Stimulated activated CD8-positive, alpha-beta memory T cell treated with anti-CD3 and anti-CD28 coated beads, Interleukin-4, amount 100 ng/mL, for 24 hours (primary cell): ENCODE data around the gene RAB3IP.
"Not testable (repeated sequence)": the region's sequence is repeated elsewhere in the genome, so short reads cannot be mapped to it uniquely, and the experiment has no call there.

ENCODE experiments used
- DNase-seq: peaks from one replicate; pipeline ENCODE4 v3.0.0-alpha.2; 2020; ENCODE audit warnings: low read depth

RAB3IP gene

DNA sequence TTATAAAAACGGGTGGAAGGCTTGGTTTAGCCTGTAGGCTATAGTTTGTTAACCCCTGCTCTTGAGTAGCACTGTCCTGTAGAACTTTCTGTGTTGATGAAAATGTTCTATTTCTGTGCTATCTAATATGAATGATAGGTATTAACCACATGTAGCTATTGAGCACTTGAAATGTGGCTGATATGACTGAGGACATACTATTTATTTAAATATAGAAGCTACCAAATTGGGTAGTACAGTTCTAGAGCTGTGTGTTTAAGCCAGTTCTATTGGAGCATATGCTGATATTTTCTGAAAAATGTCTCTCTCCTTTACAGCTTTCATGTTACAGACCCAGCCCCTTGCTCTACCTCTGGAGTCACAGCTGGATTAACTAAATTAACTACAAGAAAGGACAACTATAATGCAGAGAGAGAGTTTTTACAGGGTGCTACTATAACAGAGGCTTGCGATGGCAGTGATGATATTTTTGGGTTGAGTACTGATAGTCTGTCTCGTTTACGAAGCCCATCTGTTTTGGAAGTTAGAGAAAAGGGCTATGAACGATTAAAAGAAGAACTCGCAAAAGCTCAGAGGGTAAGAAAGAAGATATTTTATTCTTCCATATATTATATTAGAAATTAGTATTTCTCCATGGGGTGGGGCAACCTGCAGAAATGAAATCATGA is 17.6 kb downstream of the RAB3IP start:
- no peak for DNase-seq

DNA sequence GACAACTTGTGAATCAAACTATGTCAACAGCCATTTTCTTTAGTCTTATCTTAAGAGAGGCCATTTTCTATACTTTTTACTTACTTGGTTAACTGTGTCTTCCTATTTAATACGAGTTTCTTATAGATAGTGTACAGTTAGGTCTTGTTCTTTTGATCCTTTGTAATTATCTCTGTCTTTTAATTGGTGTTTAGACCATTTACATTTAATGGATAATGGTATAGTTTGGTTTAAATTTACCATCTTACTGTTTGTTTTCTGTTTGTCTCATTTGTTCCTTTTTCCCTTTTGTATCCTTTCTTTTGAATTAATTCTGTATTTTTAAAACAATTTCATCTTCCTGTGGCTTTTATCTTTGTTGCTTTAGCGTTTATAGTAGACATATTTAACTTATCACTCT is 19.4 kb downstream of the RAB3IP start:
- no peak for DNase-seq

DNA sequence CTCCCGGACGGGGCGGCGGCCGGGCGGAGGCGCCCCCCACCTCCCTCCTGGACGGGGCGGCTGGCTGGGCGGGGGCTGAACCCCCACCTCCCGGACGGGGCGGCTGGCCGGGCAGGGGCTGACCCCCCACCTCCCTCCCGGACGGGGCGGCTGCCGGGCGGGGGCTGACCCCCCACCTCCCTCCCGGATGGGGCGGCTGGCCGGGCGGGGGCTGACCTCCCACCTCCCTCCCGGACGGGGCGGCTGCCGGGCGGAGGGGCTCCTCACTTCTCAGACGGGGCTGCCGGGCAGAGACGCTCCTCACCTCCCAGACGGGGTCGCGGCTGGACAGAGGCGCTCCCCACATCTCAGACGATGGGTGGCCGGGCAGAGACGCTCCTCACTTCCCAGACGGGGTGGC is 20.9 kb downstream of the RAB3IP start:
- DNase-seq: not testable (repeated sequence)

DNA sequence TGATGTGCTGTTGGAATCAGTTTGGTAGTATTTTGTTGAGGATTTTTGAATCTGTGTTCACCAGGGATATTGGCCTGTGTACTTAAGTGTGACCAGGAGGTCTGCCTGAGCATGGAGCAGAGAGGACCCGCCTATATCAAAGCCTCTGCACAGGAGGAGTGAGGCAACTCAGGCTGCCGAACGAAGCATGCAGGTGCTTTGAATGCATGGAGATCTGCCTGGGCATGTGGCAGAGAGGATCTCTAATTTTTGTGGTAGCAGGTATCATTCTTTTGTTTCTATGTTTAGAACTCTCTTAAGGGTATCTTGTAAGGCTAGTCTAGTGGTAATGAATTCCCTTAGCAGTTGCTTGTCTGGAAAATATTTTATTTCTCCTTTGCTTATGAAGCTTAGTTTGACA is 26.9 kb downstream of the RAB3IP start:
- no peak for DNase-seq

DNA sequence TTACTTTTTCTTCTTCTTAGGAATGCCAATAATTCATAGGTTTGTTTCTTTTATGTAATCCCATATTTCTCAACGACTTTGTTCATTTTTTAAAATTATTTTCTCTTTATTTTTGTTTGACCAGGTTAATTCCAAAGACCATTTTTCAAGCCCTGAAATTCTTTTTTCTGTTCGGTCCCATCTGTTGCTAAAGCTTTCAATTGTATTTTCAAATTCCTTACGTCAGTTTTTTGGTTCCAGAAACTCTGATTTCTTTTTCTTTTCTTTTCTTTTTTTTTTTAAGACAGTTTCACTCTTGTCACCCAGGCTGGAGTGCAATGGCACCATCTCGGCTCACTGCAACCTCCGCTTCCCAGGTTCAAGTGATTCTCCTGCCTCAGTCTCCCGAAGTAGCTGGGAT is 27.6 kb downstream of the RAB3IP start:
- DNase-seq: no peak

DNA sequence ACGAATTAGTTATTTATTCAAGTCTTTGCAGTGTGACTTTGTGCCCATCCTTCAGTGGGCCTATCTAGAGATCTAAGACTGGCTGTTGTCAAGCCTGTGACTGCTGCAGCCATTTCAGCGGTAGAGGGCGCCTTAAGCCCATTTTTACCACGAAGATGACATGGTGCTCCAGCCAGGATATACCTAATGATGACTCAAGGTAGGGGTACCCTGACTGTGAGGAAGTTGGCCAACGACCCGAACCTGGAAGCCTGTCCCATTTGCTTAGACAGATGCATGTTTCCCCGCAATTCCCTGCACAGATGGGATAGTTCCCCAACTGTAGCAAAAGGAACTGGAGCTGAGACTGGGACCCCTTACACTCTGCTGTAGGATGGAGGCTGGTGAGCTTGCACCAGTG is 41.3 kb downstream of the RAB3IP start:
- no peak for DNase-seq

DNA sequence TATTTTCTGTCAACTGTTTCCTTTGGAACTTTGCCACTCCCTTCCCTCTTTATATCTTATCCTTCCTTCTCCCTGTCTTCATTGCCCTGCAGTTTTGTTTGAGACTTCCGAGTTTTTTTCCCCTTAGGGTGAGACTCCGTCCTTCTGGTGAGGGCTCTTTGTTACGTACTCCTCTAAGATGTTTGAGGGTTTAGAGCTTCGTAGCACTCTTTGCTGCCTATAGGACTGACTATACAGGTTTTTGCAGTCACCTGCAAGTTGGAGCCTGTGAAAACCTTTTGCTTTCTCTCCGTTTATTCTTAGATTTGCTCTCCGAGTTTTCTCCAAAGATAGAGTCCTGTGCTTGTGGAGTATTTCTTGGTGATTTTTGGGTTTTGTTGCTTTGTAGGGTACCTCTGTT is 44.7 kb downstream of the RAB3IP start:
- DNase-seq: no peak

DNA sequence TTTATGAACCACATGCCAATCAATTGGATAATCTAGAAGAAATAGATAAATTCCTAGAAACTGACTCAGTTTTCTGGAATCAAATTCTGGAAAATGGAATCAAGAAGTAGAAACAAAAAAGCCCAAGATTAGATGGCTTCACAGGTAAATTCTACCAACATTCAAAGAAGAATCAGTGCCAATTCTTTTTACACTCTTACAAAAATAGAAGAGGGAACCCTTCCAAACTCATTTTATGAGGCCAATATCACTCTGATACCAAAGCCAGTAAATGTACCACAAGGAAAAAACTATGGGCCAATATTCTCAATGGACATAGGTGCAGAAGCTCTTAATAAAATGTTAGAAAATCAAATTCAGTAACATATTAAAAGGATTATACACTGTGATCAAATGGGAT is 50.7 kb downstream of the RAB3IP start:
- no peak for DNase-seq

DNA sequence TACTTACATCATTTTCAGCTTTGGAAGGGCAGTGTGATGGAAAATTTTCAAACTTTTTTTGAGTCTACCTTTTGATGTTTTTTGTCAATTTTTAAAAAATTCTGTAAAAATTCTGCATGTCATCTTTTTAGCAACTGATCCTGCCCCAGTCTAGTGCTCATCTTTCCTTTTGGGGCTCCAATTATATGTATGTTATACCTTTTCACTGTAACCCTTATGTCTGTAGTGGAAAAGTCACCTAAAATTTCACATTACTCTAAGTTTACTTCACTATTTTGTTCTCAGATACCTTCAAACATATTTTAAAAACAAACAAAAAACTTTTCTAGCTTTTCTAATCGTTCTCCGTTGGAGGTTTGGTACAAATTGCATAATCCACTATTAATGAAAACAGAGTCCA is 53.9 kb downstream of the RAB3IP start:
- DNase-seq: no peak

DNA sequence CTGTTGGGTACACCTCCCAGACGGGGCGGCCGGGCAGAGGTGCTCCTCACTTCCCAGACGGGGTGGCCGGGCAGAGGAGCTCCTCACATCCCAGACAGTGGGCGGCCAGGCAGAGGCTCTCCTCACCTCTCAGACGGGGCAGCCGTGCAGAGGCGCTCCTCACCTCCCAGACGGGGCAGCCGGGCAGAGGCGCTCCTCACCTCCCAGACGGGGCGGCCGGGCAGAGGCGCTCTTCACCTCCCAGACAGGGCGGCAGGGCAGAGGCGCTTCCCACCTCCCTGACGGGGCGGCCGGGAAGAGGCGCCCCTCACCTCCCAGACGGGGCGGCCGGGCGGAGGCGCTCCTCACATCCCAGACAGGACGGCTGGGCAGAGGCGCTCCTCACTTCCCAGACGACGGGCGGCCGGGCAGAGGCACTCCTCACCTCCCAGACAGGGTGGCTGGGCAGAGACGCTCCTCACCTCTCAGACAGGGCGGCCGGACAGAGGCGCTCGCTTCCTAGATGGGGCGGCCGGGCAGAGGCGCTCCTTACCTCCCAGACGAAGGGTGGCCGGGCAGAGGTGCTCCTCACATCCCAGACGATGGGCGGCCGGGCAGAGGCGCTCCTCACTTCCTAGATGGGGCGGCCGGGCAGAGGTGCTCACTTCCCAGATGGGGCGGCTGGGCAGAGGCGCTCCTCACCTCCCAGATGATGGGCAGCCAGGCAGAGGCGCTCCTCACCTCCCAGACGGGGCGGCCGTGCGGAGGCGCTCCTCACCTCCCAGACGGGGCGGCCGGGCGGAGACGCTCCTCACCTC is 68.6 kb downstream of the RAB3IP start:
- DNase-seq: not testable (repeated sequence)

DNA sequence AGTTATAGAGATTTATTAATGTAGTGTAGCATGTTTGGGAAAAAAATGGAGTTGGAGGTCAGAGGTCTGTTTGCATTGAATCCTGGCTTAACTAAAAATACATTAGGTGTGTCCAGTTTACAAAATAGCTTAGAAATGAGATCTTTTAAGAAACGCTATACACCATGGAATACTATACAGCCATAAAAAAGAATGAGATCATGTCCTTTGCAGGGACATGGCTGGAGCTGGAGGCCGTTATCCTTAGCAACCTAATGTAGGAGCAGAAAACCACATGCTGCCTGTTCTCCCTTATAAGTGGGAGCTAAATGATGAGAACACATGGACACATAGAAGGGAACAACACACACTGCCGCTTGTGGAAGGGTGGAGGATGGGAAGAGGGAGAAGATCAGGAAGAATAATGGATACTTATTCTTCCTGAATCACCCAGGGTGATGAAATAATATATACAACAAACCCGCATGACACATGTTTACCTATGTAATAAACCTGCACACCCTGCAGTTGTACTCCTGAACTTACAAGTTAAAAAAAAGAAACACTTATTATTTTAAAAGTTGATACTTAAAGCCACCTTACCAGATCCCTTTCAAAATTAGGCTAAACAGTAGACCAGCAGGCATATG is 72.3 kb downstream of the RAB3IP start:
- DNase-seq: no peak

DNA sequence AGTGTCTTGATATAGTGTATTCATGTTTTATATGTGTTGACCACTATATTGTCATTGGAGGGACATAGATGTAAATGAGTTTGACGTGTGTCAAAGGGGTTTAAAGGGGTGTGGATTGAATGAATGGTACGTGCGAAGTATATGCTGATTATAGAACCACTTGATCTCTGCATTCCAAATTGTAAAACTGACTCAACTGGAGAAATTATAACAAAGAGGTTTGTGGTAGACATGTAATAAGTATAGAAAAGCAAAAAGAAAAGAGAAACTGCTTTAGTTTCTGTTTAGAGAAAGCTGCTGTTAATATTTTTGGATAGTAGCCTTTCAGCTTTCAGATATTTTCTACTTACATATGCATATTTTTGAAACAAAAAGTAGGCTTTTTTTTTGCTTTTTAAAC is 77.4 kb downstream of the RAB3IP start:
- DNase-seq: no peak

DNA sequence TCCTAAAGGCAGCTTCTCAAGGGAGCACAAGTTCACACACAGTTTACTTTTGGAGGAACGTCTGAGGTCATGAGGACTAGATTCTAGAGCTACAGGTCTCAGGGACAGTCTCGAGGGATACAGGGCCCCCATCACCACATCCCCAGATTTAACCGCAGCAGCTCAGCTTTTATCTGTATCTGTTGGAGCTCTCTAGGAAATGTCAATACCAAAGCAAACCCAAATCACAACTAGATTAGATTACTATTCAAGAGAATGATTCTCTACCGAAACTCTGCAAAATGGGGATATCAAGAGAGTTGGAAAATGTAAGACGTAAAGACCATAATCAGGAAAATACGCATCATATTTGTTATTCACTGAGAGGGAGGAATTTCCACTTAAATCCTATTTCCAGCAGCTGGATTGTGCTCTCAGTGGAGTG is 82.4 kb downstream of the RAB3IP start:
- no peak for DNase-seq

DNA sequence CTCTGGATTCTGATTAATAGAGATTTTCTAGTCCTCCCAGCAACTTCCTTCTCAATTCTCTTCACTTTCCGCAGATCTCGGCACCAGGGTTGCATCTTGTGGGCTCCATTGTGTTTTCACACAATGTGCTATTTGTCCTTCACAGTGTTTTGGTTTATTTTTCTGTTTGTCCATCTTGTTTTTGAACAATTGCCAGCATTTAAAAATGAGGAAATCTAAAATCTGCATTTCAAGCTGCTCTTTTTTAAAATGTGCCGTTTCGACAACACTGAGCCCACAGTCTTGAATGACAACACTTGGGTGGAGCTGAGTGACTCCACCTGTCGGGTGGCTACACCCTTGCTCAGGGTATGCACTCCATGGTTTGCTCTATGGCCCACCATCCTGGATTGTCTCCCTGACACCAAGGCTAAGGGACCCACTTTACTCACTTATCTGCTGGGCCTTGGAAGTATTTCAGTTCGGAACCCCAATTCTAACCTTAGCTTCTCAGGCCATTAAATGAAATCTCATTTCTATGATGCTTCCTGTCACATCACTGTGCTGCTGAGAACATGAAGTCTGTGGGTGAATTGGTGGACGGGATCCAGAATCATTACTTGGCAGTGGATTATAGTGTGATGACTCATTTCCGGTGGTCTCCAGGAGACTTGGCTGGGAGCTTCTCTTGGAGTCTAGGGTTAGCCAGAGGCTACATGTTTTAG is 82.9 kb downstream of the RAB3IP start:
- DNase-seq: no peak

DNA sequence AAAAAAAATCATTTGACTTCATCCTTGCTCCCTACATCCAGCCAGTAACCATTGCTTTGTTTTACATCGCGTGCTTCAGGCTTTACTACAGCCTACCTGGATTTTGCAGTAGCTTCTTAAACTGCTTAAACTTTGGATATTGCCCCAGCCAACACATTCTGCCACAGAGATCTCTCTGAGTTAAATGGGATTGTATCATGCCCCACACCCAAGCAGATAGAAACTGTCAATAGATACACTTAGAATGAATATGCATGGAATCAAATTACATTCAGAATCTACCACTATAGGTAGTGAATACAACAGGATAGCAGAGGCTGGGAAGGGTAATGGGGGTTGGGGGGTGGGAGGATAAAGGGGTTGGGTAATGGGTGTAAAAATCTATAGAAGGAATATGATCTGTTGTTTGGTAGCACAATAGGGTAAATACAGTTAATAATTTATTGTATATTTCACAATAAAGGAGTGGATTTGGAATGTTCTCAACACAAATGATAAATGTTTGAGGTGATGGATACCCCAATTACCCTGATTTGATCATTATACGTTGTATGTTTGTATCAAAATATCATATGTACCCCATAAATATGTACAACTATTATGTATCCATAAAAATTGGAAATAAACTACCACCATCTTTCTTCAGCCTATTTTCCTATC is 83.7 kb downstream of the RAB3IP start:
- no peak for DNase-seq

DNA sequence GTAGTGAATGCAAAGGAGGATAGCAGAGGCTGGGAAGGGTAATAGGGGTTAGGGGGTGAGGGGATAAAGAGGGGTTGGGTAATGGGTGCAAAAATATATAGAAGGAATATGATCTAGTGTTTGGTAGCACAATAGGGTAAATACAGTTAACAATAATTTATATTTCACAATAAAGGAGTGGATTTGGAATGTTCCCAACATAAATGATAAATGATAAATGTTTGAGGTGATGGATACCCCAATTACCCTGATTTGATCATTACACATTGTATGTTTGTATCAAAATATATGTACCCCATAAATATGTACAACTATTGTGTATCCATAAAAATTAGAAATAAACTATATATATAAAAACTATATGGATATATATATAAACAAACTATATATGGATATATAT is 85.4 kb downstream of the RAB3IP start:
- no peak for DNase-seq

DNA sequence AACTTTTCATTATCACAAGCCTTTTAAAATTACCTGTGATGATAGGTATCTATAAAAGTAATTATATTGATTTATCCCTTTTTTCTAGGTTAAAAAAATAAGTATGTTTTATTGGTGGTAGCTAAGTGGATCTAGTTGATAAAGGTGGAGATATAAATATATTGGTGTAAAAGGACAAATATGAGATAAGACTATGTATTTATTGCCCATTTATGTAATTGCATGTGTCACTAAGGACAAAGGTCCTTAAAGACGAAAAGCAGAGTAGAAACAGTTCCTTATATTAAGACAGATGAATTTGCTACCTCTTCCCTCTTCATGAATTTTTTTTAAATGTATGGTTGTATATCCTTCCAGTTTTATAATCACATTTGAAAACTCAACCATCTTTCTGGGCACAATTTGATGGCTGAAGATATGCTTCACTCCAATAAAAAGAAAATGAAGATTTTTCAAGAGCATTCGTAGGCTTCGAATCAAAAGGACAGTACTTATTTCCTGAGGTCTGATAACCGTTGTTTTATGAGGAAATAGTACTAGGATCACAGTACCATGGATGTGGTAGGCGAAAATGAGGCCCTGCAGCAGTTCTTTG is 86.4 kb downstream of the RAB3IP start, which contains the start of gene MYRFL:
Gene MYRFL (plus strand): TSS at position 262 of the 595 bp plus-strand sequence. CDS start 291 bp downstream, at position 553.
- no peak for DNase-seq

DNA sequence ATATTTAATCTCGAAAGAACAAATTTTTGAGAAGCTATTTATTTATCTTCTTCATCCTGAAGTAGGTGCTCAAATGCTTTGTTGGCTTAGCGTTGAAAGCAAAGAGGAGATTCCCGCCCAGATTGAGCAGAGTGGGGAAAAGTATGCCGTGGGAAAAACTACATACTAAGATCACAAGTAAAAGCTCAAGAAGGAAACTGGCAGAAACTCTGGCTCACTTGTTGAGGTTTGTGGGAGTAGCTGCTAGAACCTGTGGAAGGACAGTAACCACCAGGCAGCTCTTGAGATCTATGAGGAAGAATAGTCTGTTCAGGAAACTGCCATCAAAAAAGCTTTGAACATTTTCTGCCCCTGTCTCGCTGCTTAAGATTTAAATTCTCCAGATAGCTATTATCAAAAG is 90.2 kb downstream of the RAB3IP start:
- no peak for DNase-seq

DNA sequence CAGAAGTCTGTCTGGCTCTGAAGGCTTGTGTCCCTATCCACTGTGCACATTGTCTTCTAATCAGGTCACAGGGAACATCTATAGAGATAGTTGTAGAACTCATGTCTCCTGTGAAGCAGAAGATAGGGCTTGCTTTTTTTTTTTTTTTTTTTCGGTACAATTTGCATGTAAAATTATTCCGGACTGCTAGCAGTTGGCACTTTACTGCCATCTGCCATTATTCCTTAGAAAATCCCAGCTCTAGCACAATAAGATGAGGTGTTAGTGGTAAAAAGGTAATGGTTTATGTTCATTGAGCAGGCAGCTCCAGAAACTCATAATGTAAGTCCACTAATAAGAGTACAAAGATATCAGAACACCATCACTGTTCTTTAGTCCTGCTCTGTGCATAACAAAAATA is 95.0 kb downstream of the RAB3IP start:
- DNase-seq: no peak

DNA sequence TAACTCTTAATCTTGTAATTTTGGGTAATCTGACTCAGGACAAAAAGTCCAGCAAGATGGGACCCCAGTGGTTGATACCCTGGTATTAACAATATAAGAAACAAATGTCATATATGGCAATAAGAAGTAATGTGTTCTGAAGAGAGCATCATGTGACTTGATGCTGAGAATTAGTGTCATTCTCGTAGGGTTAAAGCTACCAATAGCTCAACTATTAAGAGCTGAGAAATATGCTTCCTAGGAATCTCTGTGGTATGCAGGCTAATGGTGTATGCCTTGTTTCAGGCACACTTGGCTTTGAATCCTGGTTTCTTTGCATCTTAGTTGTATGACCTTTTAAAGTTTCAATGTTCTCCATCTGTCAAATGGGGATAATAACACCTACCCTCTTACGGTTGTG is 95.5 kb downstream of the RAB3IP start:
- DNase-seq: no peak

DNA sequence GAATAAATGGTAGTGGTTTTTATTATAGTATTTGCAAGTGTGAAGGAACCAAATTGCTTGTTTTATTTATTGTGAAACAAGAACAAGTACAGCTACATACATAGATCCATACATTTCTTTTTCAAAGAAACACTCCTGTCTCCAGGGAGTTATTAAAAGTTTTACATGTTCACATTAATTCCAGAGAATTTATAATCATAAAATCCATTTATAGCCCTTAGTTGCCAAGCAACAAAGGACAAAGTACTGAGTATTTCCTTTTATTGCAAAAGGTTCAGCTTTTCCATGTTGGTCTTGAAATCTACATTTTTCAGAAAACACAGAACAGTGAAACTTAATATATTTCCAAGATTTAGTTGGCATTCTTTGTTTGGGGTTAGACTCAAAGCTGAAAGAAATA is 95.9 kb downstream of the RAB3IP start:
- DNase-seq: no peak

DNA sequence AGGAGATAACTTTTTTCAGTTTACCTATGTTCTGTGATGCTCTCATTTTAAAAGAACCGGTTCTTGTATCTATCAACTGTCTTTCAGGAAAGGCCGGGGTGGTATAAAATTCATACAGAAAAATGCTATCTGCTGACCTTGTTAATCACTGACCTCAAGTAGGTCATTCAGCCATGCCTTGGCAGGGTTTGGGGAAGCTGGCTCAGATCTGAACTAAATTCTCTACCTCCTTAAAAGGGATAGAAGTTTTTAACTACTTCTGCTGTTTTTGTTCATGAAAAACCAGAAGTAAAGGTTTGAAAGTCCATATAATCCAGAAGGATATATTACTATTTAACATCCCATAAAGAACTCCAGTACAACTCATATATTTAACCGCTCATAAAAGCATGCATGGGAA is 96.4 kb downstream of the RAB3IP start:
- no peak for DNase-seq
